Fibroblast of lung (primary cell): ENCODE results near the gene RUVBL2. TPM values are rescaled to one million over a fixed set of nuclear protein-coding genes. Genes with fewer than 3 reads are reported as not detected.

Experiments used
- DNase-seq, 2 donors: peaks; one replicate each; pipeline versions ENCODE4 v3.0.0 to v3.0.0-alpha.2; 2010; ENCODE audit warnings: low read depth in 2 of 2
- H2AFZ ChIP-seq: 2 replicates; pipeline ENCODE4 v1.5.1; 2012; ENCODE audit warnings: low read length, control low read depth, inconsistent platforms
- H3K27ac ChIP-seq: 2 replicates; pipeline ENCODE4 v1.5.1; 2011; ENCODE audit warnings: low read length, control low read depth; ENCODE audit not compliant: insufficient read depth
- H3K27me3 ChIP-seq: 2 replicates; pipeline ENCODE4 v1.5.1; 2011; ENCODE audit warnings: mild to moderate bottlenecking, low read length; ENCODE audit not compliant: control insufficient read depth, insufficient read depth
- H3K36me3 ChIP-seq: 2 replicates; pipeline ENCODE4 v1.5.1; 2011; ENCODE audit warnings: low read length; ENCODE audit not compliant: control insufficient read depth, insufficient read depth
- H3K4me1 ChIP-seq: 2 replicates; pipeline ENCODE4 v1.5.1; 2011; ENCODE audit warnings: low read length; ENCODE audit not compliant: control insufficient read depth, insufficient read depth; ENCODE audit errors: extremely low read depth
- H3K4me2 ChIP-seq: 2 replicates; pipeline ENCODE4 v1.5.1; 2011; ENCODE audit warnings: low read length, control low read depth; ENCODE audit not compliant: insufficient read depth; ENCODE audit errors: extremely low read depth
- H3K4me3 ChIP-seq, 4 experiments: fragments of 200-600 bp in 1 of 4; sonication (generic) in 1 of 4; replicated peaks in 1 of 4; 2 replicates each; pipeline ENCODE4 v1.5.1; 2011 to 2016; ENCODE audit warnings: low read length in 4 of 4, low read depth in 3 of 4, mild to moderate bottlenecking in 3 of 4, control low read depth in 2 of 4, inconsistent platforms in 1 of 4, mixed read lengths in 1 of 4; ENCODE audit not compliant: insufficient read depth in 1 of 4; ENCODE audit errors: control extremely low read depth in 1 of 4
- H3K79me2 ChIP-seq: 2 replicates; pipeline ENCODE4 v1.5.1; 2012; ENCODE audit warnings: mild to moderate bottlenecking, low read length, inconsistent platforms; ENCODE audit not compliant: control insufficient read depth, insufficient read depth
- H3K9ac ChIP-seq: 2 replicates; pipeline ENCODE4 v1.5.1; 2011; ENCODE audit warnings: mild to moderate bottlenecking, low read length, control low read depth; ENCODE audit not compliant: insufficient read depth
- H3K9me3 ChIP-seq: 2 replicates; pipeline ENCODE4 v1.5.1; 2012; ENCODE audit warnings: low read depth, low read length; ENCODE audit not compliant: control insufficient read depth, insufficient read depth
- H4K20me1 ChIP-seq: 2 replicates; pipeline ENCODE4 v1.5.1; 2011; ENCODE audit warnings: low read length; ENCODE audit not compliant: control insufficient read depth, insufficient read depth; ENCODE audit errors: extremely low read depth
- EZH2 ChIP-seq: IDR thresholded peaks from 2 replicates; pipeline ENCODE4 v1.5.1; 2012; ENCODE audit warnings: low read length, control low read depth, mild to moderate bottlenecking; ENCODE audit errors: missing control alignments
- polyA plus RNA-seq, 2 donors: library from polyadenylated mRNA; depleted of rRNA in 1 of 2; stranded (reverse) in 1 of 2; unstranded in 1 of 2; fragments of >200 nt; gene quantifications; 2 replicates each; pipeline ENCODE4 v1.2.1, GENCODE V29; 2011 to 2012; ENCODE audit warnings: missing spikeins in 1 of 2
- total RNA-seq: library from RNA; depleted of rRNA; stranded (reverse); fragments of >200 nt; gene quantifications from 2 replicates; pipeline ENCODE4 v1.2.1, GENCODE V29; 2014
- TF ChIP-seq, protein P1 (sequence below), 2 donors: IDR thresholded peaks in 1 of 2; conservative IDR thresholded peaks in 1 of 2; 1 replicate in 1 of 2; 2 replicates in 1 of 2; pipeline ENCODE4 v1.5.1; 2011 to 2012; ENCODE audit warnings: low read length in 2 of 2, control low read depth in 1 of 2, inconsistent platforms in 1 of 2, low read depth in 1 of 2, mild to moderate bottlenecking in 1 of 2

The RUVBL2 gene
- total and polyA plus RNA-seq, 2 donors (not counting 1 experiment from before 2014, with no cell fraction given) = 77.6 to 158 TPM

DNA sequence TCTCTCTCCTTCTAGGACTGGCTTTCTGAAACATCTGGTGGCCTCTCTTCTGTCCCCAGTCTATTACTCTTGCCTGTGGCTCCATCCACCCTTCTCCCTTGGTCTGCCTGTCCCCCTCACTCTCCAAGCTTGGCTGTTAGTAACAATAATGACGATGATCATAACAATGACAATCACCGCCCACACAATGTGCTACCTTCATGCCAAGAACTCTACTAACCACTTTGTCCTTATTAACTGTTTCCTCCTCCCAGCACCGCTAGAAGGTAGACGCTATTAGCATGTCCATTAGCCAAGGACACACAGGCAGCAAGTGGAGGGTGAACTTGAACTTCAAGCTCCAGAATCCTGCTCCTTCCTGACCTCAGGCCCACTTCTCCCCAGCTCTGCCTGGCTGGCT lies 3.3 kb upstream of the RUVBL2 start:
- no peak for DNase-seq
- no peaks in the 10 kb centered on the region for H3K9me3 ChIP-seq
- H3K27ac ChIP-seq = no peak overlapping the region
- H2AFZ ChIP-seq = no peak overlapping the region
- H3K79me2 ChIP-seq = peaks cover 48% of the 10 kb centered on the region
- no peaks in the 10 kb centered on the region for H3K27me3 ChIP-seq
- peaks cover 19% of the 10 kb centered on the region for H3K4me1 ChIP-seq
- H3K4me2 ChIP-seq = peak overlapping the region; percentile 1
- no peaks in the 10 kb centered on the region for H4K20me1 ChIP-seq
- TF ChIP-seq EZH2 = no peak
- TF ChIP-seq, protein P1, sequence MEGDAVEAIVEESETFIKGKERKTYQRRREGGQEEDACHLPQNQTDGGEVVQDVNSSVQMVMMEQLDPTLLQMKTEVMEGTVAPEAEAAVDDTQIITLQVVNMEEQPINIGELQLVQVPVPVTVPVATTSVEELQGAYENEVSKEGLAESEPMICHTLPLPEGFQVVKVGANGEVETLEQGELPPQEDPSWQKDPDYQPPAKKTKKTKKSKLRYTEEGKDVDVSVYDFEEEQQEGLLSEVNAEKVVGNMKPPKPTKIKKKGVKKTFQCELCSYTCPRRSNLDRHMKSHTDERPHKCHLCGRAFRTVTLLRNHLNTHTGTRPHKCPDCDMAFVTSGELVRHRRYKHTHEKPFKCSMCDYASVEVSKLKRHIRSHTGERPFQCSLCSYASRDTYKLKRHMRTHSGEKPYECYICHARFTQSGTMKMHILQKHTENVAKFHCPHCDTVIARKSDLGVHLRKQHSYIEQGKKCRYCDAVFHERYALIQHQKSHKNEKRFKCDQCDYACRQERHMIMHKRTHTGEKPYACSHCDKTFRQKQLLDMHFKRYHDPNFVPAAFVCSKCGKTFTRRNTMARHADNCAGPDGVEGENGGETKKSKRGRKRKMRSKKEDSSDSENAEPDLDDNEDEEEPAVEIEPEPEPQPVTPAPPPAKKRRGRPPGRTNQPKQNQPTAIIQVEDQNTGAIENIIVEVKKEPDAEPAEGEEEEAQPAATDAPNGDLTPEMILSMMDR (conservative IDR thresholded peaks at IDR 0.05 in 1 of 2, IDR thresholded peaks at IDR 0.05 in 1 of 2; ENCODE audit: low read depth in 1 of 2, low read length in 2 of 2) = no peak
- no peak overlapping the region for H3K4me3 ChIP-seq
- no peak overlapping the region for H3K9ac ChIP-seq
- peaks cover 14% of the 10 kb centered on the region for H3K36me3 ChIP-seq

DNA sequence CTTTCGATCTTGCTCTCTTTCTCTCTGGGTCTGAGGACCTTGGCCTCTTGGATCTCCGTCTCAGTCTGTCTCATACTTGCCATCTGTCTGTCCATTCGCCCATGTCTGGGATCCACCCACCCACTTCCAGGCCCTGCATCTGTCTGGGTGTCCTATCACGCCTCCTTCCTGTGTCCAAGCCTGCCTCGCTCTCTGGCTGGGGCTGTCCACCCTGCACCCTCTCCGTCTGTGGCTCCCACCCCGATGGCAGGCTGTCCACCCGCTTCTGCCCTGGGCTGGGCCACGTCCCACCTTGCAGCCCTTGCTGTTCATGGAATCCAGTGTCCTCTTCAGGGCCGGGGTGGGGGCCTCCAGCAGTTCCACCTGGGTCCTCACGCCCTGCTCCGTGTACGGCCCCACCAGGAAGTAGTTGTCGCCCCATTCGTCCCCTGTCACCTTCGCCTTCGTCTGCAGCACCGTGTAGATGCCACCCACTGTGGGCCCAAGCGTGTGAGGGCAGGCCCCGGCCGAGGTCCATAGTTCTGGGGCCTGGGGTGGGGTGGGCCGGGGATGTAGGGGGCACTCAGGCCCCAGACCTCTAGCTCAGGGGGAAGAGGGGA lies 2.6 kb upstream of the RUVBL2 start:
- peaks cover 53% of the 10 kb centered on the region for H3K79me2 ChIP-seq
- peaks cover 11% of the 10 kb centered on the region for H3K36me3 ChIP-seq
- TF ChIP-seq, protein P1 (conservative IDR thresholded peaks at IDR 0.05 in 1 of 2, IDR thresholded peaks at IDR 0.05 in 1 of 2; ENCODE audit: low read depth in 1 of 2, low read length in 2 of 2) = no peak
- no peak for TF ChIP-seq EZH2
- peak overlapping the region; percentile 80 for H3K4me2 ChIP-seq
- H2AFZ ChIP-seq = no peak overlapping the region
- H3K4me1 ChIP-seq = peaks cover 19% of the 10 kb centered on the region
- H3K9ac ChIP-seq = peak overlapping the region; percentile 93
- peak overlapping the region in 1 of 4 experiments; percentile 98 for H3K4me3 ChIP-seq
- peak overlapping the region; percentile 98 for H3K27ac ChIP-seq
- H4K20me1 ChIP-seq = no peaks in the 10 kb centered on the region
- H3K27me3 ChIP-seq = no peaks in the 10 kb centered on the region
- no peaks in the 10 kb centered on the region for H3K9me3 ChIP-seq
- DNase-seq = no peak

DNA sequence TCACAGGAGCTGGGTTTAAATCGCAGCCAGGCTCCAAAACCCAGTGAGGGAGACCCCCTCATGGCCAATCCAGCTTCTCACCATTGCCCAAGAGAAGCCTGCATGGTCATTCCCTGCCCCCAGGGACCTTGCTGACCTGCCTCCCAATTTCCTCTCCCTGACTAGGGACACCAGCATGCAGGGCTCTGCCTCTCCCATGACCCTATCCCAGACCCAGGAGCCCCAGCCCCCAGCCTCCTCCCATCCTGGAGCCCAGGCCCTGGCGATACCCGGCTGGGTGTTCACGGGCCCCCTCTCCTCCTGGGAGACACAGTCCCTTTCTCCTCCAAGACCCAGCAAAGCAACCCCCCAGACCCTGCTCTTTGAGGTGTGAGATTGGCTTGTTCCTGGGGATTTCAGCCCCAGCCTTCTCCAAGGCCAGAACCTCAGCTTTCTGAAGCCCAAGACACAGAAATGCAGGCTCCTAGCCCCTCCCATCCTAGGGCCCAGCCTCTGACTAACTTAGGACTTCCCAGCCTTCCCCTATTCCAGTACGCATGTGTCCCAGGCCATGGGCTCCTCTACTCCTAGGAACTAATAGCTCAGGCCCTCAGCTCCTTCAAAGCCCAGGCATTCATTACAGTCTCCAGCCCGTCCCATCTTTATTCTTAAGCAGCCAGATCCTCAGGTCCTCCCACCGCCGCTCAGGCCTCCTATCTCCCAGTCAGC lies 1.7 kb upstream of the RUVBL2 start:
- Histone ChIP-seq H3K9ac (peak overlapping the region; percentile 93), H3K27me3 (no peaks in the 10 kb centered on the region), H3K4me1 (peaks cover 19% of the 10 kb centered on the region), H3K4me3 (peak overlapping the region; percentile 94 to 98 (median 94)), H3K79me2 (peaks cover 58% of the 10 kb centered on the region), H3K9me3 (no peaks in the 10 kb centered on the region), H3K27ac (peak overlapping the region; percentile 98), H2AFZ (peak overlapping the region; percentile 42), H4K20me1 (no peaks in the 10 kb centered on the region), H3K36me3 (peaks cover 6% of the 10 kb centered on the region), H3K4me2 (peak overlapping the region; percentile 80)
- DNase-seq = peak; percentile 81
- TF ChIP-seq EZH2 = no peak
- TF ChIP-seq, protein P1 (conservative IDR thresholded peaks at IDR 0.05 in 1 of 2, IDR thresholded peaks at IDR 0.05 in 1 of 2; ENCODE audit: low read depth in 1 of 2, low read length in 2 of 2) = no peak
